LoVo (cell line): ENCODE results near the gene C8A.

ENCODE experiments used
- DNase-seq: peaks from one replicate; pipeline ENCODE4 v3.0.0-alpha.2; 2016; ENCODE audit warnings: low spot score

The C8A gene

DNA sequence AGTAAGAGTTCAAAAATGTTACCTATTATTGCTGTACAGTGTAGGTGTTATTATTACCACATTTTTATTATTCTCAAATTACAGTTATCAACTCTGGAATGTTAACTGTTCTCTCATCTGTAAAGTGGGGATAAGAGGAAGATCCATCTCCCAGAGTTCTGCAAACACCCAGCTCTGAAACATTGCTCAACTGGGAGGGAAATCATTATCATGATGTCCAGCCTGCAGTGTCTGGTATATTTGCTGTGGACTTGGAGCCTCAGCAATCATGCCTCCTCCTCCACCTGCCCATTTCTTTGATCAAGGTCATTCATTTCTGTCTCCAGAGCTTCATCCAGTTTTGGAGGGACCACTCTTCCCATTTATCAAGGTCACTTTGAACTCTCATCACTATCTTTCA lies 39.4 kb downstream of the C8A start:
- no peak for DNase-seq

DNA sequence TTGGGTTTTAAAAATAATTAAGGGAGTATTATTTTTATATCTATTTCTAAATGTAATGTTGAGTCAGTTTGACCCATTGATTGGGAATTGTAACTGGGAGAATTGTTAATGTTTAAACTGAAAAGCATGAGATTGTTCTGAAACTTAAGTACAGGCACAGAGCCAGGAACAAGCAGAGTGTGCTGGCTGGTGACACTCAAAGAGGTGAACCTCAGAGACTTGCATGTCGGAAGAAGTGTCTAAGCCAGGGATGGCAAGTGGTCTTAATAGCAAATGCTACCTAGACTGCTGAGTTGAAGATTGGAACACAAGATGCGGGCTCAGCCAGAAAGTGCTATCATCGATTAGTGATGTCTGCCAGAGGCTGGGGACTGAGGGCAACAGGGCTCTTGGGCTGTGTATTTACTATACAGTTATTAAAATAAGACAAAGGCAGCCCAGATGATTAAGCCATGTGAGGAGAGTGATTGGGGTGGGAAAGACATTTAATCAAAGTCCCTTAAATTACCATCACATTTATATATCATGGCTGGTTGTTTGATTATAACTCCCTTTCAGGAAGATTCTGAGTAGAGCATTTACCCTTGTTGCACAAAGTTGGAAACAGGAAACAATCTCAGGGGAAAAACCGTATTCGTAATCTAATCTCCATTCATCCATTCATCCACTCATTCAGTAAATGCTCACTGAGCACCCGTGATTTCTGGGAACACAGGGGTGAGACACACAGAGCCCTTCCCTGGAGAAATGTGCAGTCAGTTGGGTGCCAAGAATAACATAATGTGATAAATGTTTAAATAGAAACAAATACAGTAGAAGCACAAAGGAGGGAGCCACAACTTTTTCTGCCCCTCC lies 42.8 kb downstream of the C8A start:
- no peak for DNase-seq

DNA sequence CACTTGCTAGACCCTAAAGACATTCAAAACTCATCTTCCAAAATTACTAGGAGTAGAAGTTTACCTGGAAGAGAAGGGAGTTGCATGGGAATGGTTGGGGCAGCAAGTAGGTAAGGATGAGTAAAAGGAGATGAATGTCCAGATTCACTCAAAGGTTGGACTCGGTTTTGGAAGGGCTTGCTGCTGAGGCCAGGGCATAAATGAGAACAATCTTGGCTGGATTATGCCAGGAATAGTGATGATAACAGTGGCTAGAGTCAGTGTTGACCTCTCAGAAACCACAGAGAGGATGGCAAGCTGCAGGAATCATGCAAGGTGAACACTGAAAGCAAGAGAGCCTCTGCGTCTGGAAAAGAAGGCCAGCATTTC lies 43.4 kb downstream of the C8A start:
- DNase-seq: no peak

DNA sequence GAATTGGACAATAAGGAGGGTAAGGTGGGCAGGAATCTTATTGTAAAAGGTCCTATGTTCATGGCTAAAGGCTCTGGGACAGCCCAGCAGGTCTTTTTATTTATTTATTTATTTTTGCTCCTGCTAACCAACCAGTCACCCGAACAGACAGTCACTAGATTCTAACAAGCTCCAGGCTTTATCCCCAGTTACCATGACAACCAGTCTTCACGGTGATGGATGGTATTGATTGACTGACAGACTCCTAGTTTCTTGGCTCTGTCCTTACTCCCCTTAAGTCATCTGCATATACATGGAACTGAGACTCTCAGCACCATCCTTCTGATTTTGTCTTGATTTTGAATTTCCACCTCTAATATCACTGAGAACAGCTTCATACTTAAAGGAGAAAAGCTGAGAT lies 44.3 kb downstream of the C8A start:
- no peak for DNase-seq

DNA sequence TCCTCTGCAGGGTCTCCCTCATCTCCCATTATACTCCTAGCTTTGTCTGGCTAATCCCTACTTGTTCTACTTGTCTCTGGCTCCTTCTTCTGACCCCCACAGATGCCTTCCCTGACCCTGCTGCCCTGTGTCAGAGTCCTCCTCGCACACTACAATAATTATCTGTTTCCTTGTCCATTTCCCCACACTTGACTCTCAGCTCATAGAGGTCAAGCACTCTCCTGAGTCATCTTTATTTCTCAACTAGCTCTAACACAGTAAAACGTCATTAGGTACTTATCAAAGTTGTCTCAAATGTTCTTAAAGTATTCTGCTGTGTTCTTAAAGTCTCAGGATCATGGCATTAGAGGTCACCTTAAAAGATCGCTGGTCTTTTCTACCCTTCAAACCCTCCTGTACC lies 47.1 kb downstream of the C8A start:
- no peak for DNase-seq

DNA sequence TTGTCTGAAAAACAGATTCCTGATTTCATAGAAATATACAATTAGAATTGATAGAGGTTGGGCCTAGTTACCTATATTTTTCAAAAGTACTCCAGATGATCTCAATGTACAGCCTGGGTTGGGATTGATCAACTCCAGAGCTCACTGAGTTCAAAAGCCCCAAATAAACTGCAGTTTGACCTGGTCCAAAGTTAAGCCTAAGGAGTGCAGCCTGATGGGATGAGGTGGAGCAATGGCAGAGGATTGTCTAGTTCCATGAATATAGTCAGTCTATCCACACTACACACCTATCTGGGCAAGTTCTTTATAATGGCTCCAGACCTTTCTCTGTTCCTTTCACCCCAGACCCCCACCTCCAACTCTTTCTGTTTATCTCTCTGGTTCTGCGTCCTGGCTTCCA lies 49.2 kb downstream of the C8A start:
- no peak for DNase-seq

DNA sequence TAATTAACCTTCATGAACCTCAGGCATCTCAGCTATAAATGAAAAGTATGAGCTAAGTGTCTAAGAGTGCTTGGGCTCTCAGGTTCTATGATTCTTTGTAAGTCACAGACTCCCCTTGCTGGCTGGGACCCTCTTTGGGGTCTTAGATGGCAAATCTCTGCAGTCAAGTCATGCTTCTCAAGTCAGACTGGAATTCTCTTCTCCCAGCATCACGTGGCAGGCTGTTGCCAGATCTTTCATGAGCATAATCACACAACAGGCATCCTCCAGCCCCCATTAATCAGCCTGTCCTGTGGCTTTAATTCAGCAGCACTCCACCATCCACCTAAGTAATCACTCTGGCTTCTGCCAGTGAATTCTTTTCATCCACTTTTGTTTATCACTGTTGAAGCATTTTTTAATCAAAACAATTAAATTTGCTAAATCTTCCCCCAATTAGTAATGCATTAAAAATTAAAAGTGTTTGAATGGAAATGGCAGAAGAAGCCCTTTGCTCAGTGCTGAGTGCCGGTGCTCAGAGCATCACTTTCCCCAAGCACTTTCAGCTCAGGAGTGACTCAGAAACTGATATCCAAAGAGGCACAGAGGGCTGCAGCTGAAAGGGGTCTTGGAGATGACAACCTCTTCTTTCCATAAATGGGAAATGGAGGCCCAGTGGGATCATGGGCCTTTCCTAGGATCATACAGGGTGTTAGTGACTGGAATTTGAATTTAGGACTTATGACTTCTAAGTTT lies 50.2 kb downstream of the C8A start:
- no peak for DNase-seq

DNA sequence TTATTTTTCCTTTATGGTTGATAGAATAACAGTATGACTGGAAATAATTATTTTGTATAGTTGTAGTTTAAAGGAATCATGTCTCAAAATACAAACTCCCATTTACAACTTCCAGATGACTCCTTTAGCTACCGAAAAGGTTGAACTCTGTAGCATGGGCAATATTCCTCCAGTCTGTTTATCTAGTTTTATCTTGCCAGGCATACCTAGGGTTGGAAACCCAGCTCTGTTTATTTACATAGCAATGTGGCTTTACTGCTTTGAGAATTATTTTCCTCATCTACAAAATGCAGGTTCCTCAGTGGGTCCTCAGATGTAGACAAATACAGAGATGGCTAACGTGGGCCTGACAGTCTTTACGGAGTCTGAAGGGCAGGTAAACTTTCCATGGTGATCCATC lies 51.1 kb downstream of the C8A start:
- DNase-seq: no peak

DNA sequence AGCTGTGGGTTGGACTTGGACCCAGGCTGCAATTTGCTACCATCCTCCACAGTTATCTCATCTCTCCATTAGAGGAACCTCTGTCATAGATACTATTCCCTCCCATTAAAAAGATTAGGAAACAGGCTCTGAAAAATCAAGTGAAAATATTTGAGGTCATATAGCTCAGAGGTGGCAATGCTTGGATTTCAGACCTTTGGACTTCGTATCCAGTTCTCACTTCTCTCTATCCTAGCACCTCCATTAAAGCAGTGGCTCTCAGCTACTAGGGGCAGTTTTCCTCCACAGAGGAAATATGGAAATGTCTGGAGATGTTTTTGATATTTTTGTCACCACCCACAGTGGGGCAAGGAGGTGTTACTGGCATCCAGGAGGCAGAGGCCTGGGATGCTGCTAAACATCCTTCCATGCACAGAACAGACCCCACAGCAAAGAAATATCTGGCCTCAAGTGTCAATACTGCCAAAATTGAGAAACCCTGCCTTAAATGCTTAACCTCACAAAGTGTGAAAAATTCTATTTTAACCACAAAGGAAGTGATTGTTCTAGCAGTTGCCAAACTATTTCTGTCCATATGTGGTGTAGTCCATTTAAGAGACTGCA lies 54.1 kb downstream of the C8A start:
- no peak for DNase-seq

DNA sequence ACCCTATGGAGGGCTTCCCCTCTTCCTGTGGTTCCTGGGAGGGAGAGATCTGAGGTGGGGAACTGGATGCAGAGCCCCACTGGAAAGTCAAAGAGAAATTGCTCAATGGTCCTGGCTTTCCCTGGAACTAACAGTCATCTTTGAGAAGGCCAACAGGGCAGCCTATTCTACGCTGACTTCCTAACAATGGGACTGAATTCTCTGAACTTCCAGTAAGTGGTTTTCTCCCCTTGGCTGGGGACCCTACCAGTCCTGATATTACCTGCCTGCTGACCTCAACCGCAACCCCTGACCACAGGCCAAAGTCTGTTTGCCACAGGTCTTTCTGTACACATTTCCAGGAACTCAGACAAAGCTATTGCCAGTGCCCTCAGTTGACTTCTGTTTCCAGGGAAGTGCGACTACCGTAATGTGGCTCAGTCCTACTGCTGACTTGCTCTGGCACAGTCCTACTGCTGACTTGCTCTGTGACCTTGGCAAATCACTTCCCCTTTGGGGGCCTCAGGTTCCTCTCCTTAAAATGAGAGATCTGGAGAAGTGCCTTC lies 55.9 kb downstream of the C8A start:
- DNase-seq: no peak

DNA sequence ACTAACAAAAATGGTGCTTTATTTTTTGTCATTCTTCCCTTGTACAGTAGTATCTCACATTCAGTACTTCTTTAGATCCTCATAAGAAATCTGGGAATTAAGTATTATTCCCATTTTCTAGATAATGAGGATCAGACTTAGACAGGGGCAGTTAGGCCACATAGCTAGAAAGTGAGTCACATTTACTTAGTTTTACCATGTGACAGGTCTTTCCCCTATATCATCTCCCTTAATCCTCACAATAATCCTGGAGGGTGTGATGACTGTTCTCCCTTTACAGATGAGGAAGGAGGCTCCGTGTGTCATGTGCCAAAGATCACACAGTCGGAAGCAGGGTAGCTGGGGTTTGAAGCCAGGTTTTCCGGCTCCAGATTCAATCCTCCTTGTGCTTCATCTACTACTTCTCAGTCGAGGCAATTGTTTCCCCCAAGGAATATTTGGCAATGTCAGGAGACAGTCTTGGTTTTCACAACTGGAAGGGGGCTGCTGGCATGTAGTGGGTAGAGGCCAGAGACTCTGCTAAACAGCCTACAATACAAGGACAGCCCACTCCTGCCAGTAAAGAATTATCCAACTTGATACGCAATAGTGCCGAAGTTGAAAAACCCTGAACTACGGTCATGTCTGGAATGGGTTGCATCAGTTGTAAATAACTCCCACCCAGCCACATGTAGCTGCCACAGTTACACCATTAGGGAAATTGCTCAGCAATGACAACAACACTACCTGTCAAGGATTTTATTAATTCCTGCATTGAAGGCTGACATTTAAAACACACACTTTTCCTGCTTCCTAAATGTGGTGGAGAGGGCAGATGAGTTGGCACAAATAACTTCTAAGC lies 56.7 kb downstream of the C8A start:
- peak; percentile 1 for DNase-seq

DNA sequence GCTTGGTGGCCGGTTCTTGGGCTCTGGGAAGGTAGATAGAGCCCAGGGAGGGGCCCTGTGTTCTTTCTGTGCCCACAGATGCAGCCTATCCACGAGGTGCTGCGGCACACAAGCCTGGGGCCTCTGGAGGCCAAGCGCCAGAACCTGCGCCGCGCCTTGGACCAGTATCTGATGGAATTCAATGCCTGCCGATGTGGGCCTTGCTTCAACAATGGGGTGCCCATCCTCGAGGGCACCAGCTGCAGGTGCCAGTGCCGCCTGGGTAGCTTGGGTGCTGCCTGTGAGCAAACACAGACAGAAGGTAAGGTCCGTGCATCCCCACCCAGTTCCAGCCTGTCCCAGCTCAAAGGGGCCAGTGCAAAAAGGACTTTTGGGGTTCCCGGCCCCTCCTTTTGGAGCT lies 57.7 kb downstream of the C8A start:
- DNase-seq: no peak

DNA sequence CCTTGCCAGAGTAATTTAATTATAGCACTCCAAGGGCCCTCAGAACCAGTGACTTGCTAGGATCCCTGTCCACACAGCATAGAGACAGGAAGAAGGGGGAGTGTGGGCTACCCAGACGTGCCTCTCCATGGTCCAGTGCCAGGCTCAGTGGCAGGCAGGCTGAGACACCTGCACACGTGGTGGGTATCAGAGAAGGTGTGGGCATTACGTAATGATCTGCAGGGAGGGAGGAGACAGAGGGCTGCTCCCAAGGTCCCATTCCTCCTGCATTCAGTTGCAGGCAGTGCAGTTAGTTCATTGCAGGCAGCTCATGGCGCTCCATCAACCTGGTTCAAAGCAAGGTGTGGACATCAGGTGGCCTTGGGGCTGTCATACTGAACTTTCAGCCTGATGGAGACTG lies 61.4 kb downstream of the C8A start:
- no peak for DNase-seq

DNA sequence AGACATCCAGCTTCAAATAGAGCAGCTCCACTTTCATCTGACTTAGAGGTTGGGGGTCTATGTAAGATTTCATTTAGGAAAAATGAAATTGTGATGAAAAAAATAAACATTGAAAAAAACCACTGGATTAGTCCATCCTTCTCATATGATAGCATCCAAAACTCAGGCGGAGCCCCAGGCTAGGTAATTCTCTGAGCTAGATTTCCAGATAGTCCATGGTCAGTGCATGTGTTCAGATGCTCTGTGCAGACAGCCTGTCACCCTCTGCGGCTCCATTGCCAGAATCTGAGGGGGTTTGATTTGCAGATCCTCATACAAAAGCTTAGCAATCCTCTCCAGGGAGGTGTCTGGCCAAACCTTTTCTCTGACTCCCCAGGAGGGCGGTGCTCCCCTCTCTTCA lies 62.0 kb downstream of the C8A start:
- DNase-seq: no peak

DNA sequence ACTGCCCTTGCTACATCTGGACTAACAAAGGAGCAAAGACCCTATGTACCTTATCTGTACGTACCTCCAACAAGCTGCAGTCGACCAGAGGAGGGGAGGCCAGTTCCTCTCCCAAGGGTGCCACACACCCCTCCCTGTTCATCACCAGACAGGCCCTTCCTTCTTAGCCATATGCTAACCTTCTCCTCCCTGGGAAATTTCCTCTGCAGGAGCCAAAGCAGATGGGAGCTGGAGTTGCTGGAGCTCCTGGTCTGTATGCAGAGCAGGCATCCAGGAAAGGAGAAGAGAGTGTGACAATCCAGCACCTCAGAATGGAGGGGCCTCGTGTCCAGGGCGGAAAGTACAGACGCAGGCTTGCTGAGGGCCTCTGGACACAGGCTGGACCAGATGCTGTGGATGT lies 62.8 kb downstream of the C8A start:
- no peak for DNase-seq

DNA sequence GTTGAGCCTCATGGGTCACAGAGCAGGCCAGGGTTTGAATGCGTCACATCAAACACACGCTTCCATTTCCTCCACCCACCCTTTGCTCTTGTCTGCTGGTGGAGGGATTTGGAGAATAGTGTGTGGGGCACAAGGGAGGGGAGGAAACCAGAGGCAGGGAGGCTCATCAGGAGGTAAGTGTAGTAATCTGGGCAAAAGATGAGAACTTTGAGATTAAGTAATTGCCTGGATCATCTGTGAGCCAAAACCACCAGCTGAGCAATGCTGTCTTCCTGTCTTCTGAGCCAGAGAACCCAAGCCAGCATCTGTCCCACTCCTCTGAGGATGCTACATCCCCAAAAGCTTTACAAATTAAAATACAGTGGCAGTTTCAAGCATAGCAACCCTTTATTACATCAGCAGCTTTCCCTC lies 66.0 kb downstream of the C8A start:
- no peak for DNase-seq

DNA sequence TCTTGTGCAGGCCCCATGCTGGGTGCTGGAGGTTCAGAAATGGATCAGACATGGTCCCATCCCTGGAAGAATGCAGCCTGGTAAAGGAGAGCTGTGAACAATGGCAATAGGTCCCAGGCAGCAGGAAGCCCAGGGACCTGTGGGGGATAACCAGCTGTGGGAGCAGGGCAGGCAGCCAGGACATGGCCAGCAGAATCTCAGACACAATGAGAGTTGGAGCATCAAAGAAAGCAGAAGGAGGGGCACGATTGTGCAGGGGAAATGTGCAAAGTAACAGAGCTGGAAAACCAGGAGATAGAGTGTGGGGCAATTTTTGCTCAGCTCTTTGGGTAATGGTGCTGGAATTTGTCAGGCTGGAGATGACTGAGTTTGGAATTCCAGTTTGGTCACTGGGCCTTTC lies 66.9 kb downstream of the C8A start:
- no peak for DNase-seq

DNA sequence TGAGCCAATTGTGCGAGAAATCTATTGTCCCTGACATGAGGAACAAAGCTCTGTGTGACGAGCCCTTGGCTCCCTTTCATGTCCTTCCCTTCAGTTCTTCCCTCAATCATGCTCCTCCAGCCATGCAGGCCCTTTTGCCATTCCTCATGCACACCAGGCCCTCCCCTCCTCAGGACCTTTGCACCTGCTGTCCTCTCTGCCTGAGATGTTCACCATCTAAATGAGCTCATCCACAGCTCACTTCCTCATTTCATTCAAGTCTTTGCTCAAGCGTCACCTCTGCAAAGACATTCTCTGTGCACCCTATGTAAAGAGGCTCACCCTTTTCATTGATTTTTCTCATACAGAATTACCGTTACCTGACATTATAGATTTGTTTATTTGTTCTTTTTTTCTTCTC lies 67.5 kb downstream of the C8A start:
- DNase-seq: no peak

DNA sequence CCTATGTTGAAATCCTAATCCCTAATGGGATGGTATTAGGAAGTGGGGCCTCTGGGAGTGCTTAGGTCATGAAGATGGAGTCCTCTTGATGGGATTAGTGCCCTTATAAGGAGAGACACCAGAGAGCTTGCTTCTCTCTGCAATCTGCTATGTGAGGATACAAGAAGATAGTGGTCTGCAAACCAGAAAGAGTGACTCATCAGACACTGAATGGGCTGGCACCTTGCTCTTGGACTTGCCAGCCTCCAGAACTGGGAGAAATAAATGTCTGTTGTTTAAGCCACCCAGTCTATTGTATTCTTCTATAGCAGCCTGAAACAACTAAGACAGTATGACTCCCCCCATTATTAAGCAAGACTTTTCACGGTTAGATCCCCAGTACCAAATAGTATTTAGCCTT lies 67.9 kb downstream of the C8A start:
- DNase-seq: no peak

DNA sequence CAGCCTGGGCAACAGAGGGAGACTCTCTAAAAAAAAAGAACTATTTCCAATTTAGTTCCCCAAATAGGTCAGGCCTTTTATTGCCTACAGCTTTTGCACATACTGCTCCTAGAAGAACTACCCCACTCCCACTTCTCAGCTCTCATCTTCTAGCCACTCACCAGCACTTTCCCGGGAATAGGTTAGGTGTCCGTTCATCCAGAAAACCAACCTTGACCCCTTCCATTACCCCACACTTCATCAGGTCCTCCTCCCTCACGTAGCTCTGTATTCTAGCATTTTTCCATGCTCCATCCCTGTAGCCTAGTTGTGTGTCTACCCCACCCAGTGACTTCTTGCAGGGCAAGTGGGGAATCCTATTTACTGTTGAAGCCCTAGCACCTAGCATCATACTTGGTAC lies 68.6 kb downstream of the C8A start:
- DNase-seq: no peak

DNA sequence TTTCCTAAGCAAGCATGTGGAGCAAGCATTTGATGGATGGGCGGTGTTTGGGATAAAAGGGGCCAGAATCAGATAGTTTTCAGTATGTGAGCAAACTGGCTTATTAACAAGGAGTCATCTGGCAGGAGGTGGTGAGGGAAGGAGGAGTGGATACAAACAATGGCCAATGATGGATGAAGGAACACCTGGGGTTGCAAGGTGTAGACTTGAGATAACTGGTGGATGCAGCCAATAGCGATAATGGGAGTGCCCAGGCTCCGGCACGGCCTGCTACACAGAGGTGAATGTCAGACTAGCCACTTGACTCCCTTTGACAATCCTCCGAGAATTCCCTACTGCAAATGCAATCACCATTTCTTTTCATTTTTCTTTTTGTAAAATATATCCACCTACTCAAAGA lies 69.5 kb downstream of the C8A start:
- DNase-seq: no peak

DNA sequence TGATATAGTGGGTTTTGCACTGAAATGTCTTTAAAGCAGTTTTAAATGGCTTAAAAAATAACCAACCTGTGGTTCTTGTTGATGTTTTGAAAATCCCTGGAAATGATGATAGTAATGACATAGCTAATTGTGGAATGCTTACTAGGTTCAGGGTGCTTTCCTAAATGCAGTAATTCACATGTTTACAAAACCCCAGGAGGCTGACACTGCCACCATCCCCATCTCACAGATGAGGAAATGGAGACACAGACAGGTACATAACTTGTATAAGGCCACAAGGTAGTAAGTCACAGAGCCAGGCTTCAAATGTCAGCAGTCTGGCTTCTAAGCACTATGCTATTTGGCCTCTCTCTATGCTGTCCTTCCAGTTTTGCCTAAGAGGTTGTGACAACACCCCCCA lies 70.6 kb downstream of the C8A start:
- DNase-seq: no peak
